GM18858 (cell line): ENCODE data around the gene PDZD7.
A peak's percentile ranks its signal among the peaks of the same experiment; 100 is the strongest.

ENCODE experiments used
- ATAC-seq: cut with Tn5 transposase; IDR thresholded peaks from one replicate; pipeline ENCODE4 v1.9.1; 2021; ENCODE audit not compliant: unreplicated experiment

The PDZD7 gene

GRCh38 chr10:101005361-101005760 is 25.6 kb downstream of the PDZD7 start:
- no peak for ATAC-seq

GRCh38 chr10:101003639-101004206 is 27.2 kb downstream of the PDZD7 start:
- no peak for ATAC-seq

- ATAC-seq = no peak
These were observed 28.5 kb downstream of the PDZD7 start for GRCh38 chr10:101002456-101002855.

GRCh38 chr10:101001659-101002035 is 29.3 kb downstream of the PDZD7 start:
- no peak for ATAC-seq

- no peak for ATAC-seq
These were observed 29.8 kb downstream of the PDZD7 start for GRCh38 chr10:101000915-101001658.

GRCh38 chr10:101000127-101000914 is 30.6 kb downstream of the PDZD7 start:
- no peak for ATAC-seq

- ATAC-seq = no peak
These were observed 31.2 kb downstream of the PDZD7 start, which contains the start of gene LZTS2 for GRCh38 chr10:100999742-101000126. LZTS2 (plus strand) TSS chr10:100999808; CDS start chr10:101002539, 2,731 bp downstream.

GRCh38 chr10:100998991-100999741 is 31.8 kb downstream of the PDZD7 start:
- peak; percentile 32 for ATAC-seq

- no peak for ATAC-seq
These were observed 32.5 kb downstream of the PDZD7 start for GRCh38 chr10:100998183-100998990.

GRCh38 chr10:100997360-100998182 is 33.4 kb downstream of the PDZD7 start:
- ATAC-seq = no peak

GRCh38 chr10:100996678-100997359 is 34.1 kb downstream of the PDZD7 start:
- ATAC-seq = no peak

GRCh38 chr10:100995181-100995580 is 35.7 kb downstream of the PDZD7 start:
- ATAC-seq = no peak

- no peak for ATAC-seq
These were observed 36.8 kb downstream of the PDZD7 start for GRCh38 chr10:100993986-100994708.

GRCh38 chr10:100989088-100989487 is 41.8 kb downstream of the PDZD7 start:
- ATAC-seq = no peak

- ATAC-seq = no peak
These were observed 42.8 kb downstream of the PDZD7 start for GRCh38 chr10:100988166-100988565.

GRCh38 chr10:100987685-100988049 is 43.3 kb downstream of the PDZD7 start:
- ATAC-seq = no peak

- peak; percentile 52 for ATAC-seq
These were observed 43.8 kb downstream of the PDZD7 start, which contains the start of the genes MRPL43 and TWNK for GRCh38 chr10:100986952-100987684. MRPL43 (minus strand) TSS chr10:100987497; CDS start chr10:100987443, 54 bp downstream. TWNK (plus strand) TSS chr10:100987543; CDS start chr10:100988211, 668 bp downstream.

- ATAC-seq = no peak
These were observed 44.3 kb downstream of the PDZD7 start for GRCh38 chr10:100986623-100986951.
